ENCODE measurements around the gene NEIL1. TPM values are rescaled to one million over a fixed set of nuclear protein-coding genes. Genes with fewer than 3 reads are reported as not detected.
"Not testable (repeated sequence)": the region's sequence is repeated elsewhere in the genome, so short reads cannot be mapped to it uniquely, and the experiment has no call there.

NEIL1 gene
- total RNA-seq, 1 donor from 2014 or later = 6.6 TPM

- Histone ChIP-seq H3K4me3 (ENCODE audit: low read depth, low read length) (peak overlapping the region; percentile 79), H3K27me3 (ENCODE audit: control insufficient read depth, insufficient read depth, low read length) (no peaks in the 10 kb centered on the region), H3K36me3 (ENCODE audit: control insufficient read depth, insufficient read depth, low read length) (peaks cover 4% of the 10 kb centered on the region)
- no peak for FAIRE-seq
- TF ChIP-seq CTCF (IDR thresholded peaks at IDR 0.05; ENCODE audit: insufficient read depth, low read length, severe bottlenecking) = no peak
- peak; percentile 51 for DNase-seq (ENCODE audit: low read depth)
Observed at GRCh38 chr15:75335313-75335704, 11.5 kb upstream of the NEIL1 start.

- no peak for FAIRE-seq
- TF ChIP-seq CTCF (IDR thresholded peaks at IDR 0.05; ENCODE audit: insufficient read depth, low read length, severe bottlenecking) = no peak
- H3K27me3 ChIP-seq (ENCODE audit: control insufficient read depth, insufficient read depth, low read length) = no peaks in the 10 kb centered on the region
- H3K36me3 ChIP-seq (ENCODE audit: control insufficient read depth, insufficient read depth, low read length) = peaks cover 4% of the 10 kb centered on the region
- DNase-seq (ENCODE audit: low read depth) = peak; percentile 82
- H3K4me3 ChIP-seq (ENCODE audit: low read depth, low read length) = peak within 1 kb of the TSS; percentile 79
Observed at GRCh38 chr15:75335705-75336355, 11.0 kb upstream of the NEIL1 start, which contains the start of gene COMMD4. Gene COMMD4 (plus strand): TSS chr15:75336063. CDS start chr15:75336090, 27 bp downstream.

- DNase-seq (ENCODE audit: low read depth) (no peak), FAIRE-seq (no peak)
- H3K36me3 ChIP-seq (ENCODE audit: control insufficient read depth, insufficient read depth, low read length) = peaks cover 4% of the 10 kb centered on the region
- H3K27me3 ChIP-seq (ENCODE audit: control insufficient read depth, insufficient read depth, low read length) = no peaks in the 10 kb centered on the region
- TF ChIP-seq CTCF (IDR thresholded peaks at IDR 0.05; ENCODE audit: insufficient read depth, low read length, severe bottlenecking) = no peak
- H3K4me3 ChIP-seq (ENCODE audit: low read depth, low read length) = no peak overlapping the region
Observed at GRCh38 chr15:75338661-75339240, 8.1 kb upstream of the NEIL1 start.

GRCh38 chr15:75339531-75340240, 7.2 kb upstream of the NEIL1 start:
- no peak for TF ChIP-seq CTCF (IDR thresholded peaks at IDR 0.05; ENCODE audit: insufficient read depth, low read length, severe bottlenecking)
- Histone ChIP-seq H3K36me3 (ENCODE audit: control insufficient read depth, insufficient read depth, low read length) (peaks cover 4% of the 10 kb centered on the region), H3K4me3 (ENCODE audit: low read depth, low read length) (no peak overlapping the region), H3K27me3 (ENCODE audit: control insufficient read depth, insufficient read depth, low read length) (no peaks in the 10 kb centered on the region)
- FAIRE-seq (no peak), DNase-seq (ENCODE audit: low read depth) (no peak)

GRCh38 chr15:75342221-75342620, 4.6 kb upstream of the NEIL1 start:
- FAIRE-seq (no peak), DNase-seq (ENCODE audit: low read depth) (no peak)
- H3K27me3 ChIP-seq (ENCODE audit: control insufficient read depth, insufficient read depth, low read length) = no peaks in the 10 kb centered on the region
- no peak overlapping the region for H3K4me3 ChIP-seq (ENCODE audit: low read depth, low read length)
- peaks cover 4% of the 10 kb centered on the region for H3K36me3 ChIP-seq (ENCODE audit: control insufficient read depth, insufficient read depth, low read length)
- TF ChIP-seq CTCF (IDR thresholded peaks at IDR 0.05; ENCODE audit: insufficient read depth, low read length, severe bottlenecking) = no peak

- H3K4me3 ChIP-seq (ENCODE audit: low read depth, low read length); H3K36me3 ChIP-seq (ENCODE audit: control insufficient read depth, insufficient read depth, low read length); FAIRE-seq; DNase-seq (ENCODE audit: low read depth); H3K27me3 ChIP-seq (ENCODE audit: control insufficient read depth, insufficient read depth, low read length): not testable (repeated sequence)
Observed at GRCh38 chr15:75343953-75344352, 2.9 kb upstream of the NEIL1 start.
